Measurements from ENCODE around the gene GTPBP8.

The GTPBP8 gene

DNA sequence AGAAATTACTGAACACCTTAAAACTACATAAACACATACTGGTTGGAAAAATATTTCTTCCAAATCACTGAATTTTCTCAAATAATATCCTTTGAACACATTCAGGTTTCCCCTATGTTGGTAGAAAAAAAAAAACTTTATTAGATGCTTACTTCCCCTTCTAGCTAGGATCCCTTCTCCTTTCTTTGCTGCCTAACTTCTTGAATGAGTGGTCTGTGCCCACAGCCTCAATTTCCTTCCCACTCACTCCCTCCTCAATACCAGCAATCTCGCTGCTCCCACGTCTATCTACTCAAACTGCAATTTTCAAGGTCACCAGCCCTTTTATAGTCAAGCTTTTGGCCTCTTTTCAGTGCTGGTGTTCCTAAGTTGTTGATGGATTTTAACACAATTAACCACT lies 24.2 kb upstream of the GTPBP8 start:
- DNase-seq (ENCODE audit: extremely low spot score) = no peak
- ChIA-PET POLR2A (no interaction called here), CTCF (interaction anchor here (1.0 to 3.0 kb wide), 11 partner anchors 9 to 324 kb away, joined by 3 to 19 read pairs (median 4); partner anchors contain the start of gene CD200R1)
- TF ChIP-seq CTCF (IDR thresholded peaks at IDR 0.05; ENCODE audit: control extremely low read depth, extremely low read depth, low read depth, missing control alignments) = no peak

DNA sequence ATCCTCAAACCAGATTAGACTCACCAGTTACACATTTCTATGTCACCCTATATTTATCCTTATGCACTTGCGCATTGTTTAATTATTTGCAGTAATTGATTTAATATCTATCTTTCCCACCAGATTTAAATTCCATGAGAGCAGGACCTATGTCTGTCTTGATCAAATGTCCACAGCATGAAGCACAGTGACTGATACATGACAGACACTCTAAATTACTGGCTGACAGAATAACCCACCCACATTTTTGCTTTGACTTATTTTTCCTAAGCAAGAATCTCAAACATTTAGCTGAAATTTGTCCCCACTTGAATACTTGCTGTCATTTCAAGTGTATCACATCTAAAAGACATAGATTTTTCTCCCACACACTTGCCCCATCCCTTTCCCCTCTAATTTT lies 23.4 kb upstream of the GTPBP8 start:
- no peak for DNase-seq (ENCODE audit: extremely low spot score)
- no peak for TF ChIP-seq CTCF (IDR thresholded peaks at IDR 0.05; ENCODE audit: control extremely low read depth, extremely low read depth, low read depth, missing control alignments)
- ChIA-PET POLR2A (no interaction called here), CTCF (interaction anchor here (1.2 to 3.0 kb wide), 6 partner anchors 8 to 324 kb away, joined by 3 to 19 read pairs (median 7); partner anchors contain the start of gene CD200R1)

- CTCF ChIA-PET = interaction anchor here (1.0 to 3.0 kb wide), 4 partner anchors 52 to 324 kb away, joined by 3 to 7 read pairs (median 6); a partner anchor contains a TSS
- no peak for TF ChIP-seq CTCF (IDR thresholded peaks at IDR 0.05; ENCODE audit: control extremely low read depth, extremely low read depth, low read depth, missing control alignments)
- DNase-seq (ENCODE audit: extremely low spot score) = no peak
- POLR2A ChIA-PET = no interaction called here
Observed at GRCh38 chr3:112967828-112968227, 23.0 kb upstream of the GTPBP8 start.

DNA sequence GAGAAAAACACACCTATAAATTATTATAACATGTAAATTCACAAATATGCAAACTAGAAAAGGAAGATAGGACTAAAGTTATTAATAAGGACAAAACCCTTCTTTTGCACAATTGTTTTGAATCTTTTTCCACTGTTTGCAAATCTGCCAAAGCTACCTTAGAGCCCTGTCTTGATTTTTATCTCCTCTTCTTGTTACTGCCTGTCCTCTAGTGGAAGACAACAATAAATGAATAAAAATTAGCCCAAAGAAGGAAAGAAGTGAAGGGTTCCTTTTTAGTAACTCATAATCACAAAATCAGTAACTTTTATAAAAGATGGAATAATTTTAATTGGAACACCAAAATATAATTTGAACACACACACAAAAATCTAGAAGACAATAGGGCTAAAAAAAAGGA lies 18.6 kb upstream of the GTPBP8 start:
- peak; percentile 45 for TF ChIP-seq CTCF (IDR thresholded peaks at IDR 0.05; ENCODE audit: control extremely low read depth, extremely low read depth, low read depth, missing control alignments)
- CTCF ChIA-PET = interaction anchor here (0.9 to 4.8 kb wide), 9 partner anchors 10 to 329 kb away, joined by 3 to 26 read pairs (median 4); no protein-coding TSS in a partner anchor
- DNase-seq (ENCODE audit: extremely low spot score) = no peak
- POLR2A ChIA-PET = no interaction called here

DNA sequence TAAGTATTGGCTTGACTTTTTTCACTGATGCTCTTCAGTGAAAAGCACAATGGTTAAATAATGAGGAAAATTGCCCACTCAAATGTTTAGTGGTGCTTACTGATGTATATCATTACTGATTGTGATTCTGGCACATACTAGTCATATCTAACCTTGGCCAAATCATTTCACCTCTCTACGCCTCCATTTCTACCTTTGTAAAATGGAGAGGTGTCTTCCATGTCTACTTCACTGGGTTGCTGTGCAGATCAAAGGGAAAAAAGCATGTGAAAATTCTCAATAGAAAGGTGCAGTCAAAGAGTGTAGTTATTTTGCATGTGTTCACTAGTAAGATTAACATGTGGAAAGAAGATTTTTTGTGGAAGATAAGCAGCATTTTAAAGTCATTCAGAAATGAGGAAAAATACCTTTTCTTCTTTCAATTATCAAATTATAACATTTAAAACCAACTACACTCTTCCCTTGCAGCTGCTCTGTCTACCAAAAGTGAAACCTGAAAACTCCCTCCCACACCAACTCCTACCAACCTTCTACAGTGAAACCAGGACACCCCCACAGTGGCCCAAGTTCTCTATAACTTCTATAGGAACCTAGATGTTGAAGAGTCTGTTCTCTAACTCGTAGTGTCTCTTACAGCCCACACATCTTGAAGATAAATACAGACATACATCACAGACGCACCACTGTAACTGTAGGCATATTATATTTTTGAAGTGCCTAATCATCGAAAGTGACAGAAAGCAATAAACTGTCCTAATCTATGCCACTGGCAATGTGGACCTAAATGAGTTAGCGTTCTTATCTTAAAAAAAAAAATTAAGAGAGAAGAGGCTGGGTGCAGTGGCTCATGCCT lies 17.2 kb upstream of the GTPBP8 start:
- ChIA-PET CTCF (interaction anchor here (1.3 to 4.8 kb wide), 9 partner anchors 8 to 331 kb away, joined by 4 to 26 read pairs (median 5); partner anchors contain the start of gene GTPBP8), POLR2A (no interaction called here)
- peak; percentile 42 for DNase-seq (ENCODE audit: extremely low spot score)

DNA sequence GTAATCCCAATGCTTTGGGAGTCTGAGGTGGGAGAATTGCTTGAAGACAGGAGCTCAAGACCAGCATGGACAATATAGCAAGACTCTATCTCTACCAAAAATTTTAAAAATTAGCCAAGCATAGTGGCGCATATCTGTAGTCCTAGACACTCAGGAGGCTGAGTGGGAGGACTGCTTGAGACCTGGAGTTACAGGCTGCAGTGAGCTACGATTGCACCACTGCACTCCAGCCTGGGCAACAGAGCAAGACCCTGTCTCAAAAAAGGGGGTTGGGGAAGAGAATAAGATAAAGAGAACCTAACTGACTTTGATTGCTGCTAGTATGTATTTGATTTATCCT lies 16.6 kb upstream of the GTPBP8 start:
- POLR2A ChIA-PET = no interaction called here
- no peak for DNase-seq (ENCODE audit: extremely low spot score)
- TF ChIP-seq CTCF (IDR thresholded peaks at IDR 0.05; ENCODE audit: control extremely low read depth, extremely low read depth, low read depth, missing control alignments) = no peak
- CTCF ChIA-PET = interaction anchor here (1.4 to 4.8 kb wide), 7 partner anchors 8 to 331 kb away, joined by 4 to 26 read pairs (median 6); partner anchors contain the start of gene GTPBP8

More for the DNA sequence above, 17.2 kb upstream of the GTPBP8 start:
- no peak for TF ChIP-seq CTCF (IDR thresholded peaks at IDR 0.05; ENCODE audit: control extremely low read depth, extremely low read depth, low read depth, missing control alignments)
